SU-DHL-6 (cell line): ENCODE results near the gene MYL9.

Source experiments
- H2AFZ ChIP-seq: fragments of 200-600 bp; sonication (generic); 2 replicates; pipeline ENCODE4 v1.6.1; 2014; ENCODE audit warnings: low read depth, mild to moderate bottlenecking, moderate library complexity, mixed read lengths, antibody characterized with exemption, low read length; ENCODE audit not compliant: severe bottlenecking
- H3F3A ChIP-seq: fragments of 200-600 bp; shearing (Covaris generic); 2 replicates; pipeline ENCODE4 v1.6.0; 2016; ENCODE audit warnings: antibody characterized with exemption, mild to moderate bottlenecking; ENCODE audit not compliant: insufficient read depth
- H3K27ac ChIP-seq: fragments of 200-600 bp; sonication (generic); 2 replicates; pipeline ENCODE4 v1.5.1; 2016; ENCODE audit warnings: low read depth, mild to moderate bottlenecking, low read length, moderate library complexity, mixed read lengths
- H3K27me3 ChIP-seq: fragments of 200-600 bp; sonication (generic), shearing (Covaris generic); 2 replicates; pipeline ENCODE4 v1.6.0; 2014; ENCODE audit warnings: mild to moderate bottlenecking, low read length
- H3K36me3 ChIP-seq: fragments of 200-600 bp; sonication (generic); 2 replicates; pipeline ENCODE4 v1.6.1; 2014; ENCODE audit warnings: mild to moderate bottlenecking, low read length, mixed read lengths
- H3K4me2 ChIP-seq: fragments of 300-600, 200-600 bp; shearing (Covaris generic), sonication (generic); 2 replicates; pipeline ENCODE4 v1.6.0; 2014; ENCODE audit warnings: low read length, low read depth, mild to moderate bottlenecking; ENCODE audit not compliant: poor library complexity, severe bottlenecking
- H3K4me3 ChIP-seq: fragments of 200-600 bp; sonication (generic); 2 replicates; pipeline ENCODE4 v1.5.1; 2014; ENCODE audit warnings: antibody characterized with exemption, low read length, mild to moderate bottlenecking, mixed read lengths; ENCODE audit not compliant: insufficient read depth, poor library complexity, severe bottlenecking
- H3K79me2 ChIP-seq: fragments of 200-600 bp; sonication (generic); 2 replicates; pipeline ENCODE4 v1.6.1; 2014; ENCODE audit warnings: mild to moderate bottlenecking, low read length, moderate library complexity; ENCODE audit not compliant: insufficient read depth
- H3K9ac ChIP-seq: fragments of 200-600 bp; sonication (generic); 2 replicates; pipeline ENCODE4 v1.7.0; 2014; ENCODE audit warnings: mild to moderate bottlenecking, low read length
- H3K9me2 ChIP-seq: fragments of 200-600 bp; sonication (generic); replicated peaks from 2 replicates; pipeline ENCODE4 v1.6.1; 2014; ENCODE audit warnings: low read length; ENCODE audit not compliant: insufficient read depth
- H3K9me3 ChIP-seq: fragments of 200-600 bp; sonication (generic); 2 replicates; pipeline ENCODE4 v1.6.1; 2014; ENCODE audit warnings: low read length, mixed read lengths; ENCODE audit not compliant: insufficient read depth
- H4K20me1 ChIP-seq: fragments of 200-600 bp; sonication (generic); 2 replicates; pipeline ENCODE4 v1.6.1; 2014; ENCODE audit warnings: low read depth, mild to moderate bottlenecking, antibody characterized with exemption, low read length, moderate library complexity, mixed read lengths
- CTCF ChIP-seq: fragments of 200-600 bp; sonication (generic); IDR thresholded peaks from one replicate; pipeline ENCODE4 v1.5.1; 2017; ENCODE audit warnings: antibody characterized with exemption, mild to moderate bottlenecking, low read length, moderate library complexity; ENCODE audit not compliant: insufficient read depth, poor library complexity, severe bottlenecking
- EZH2phosphoT487 ChIP-seq: fragments of 200-600 bp; sonication (generic), shearing (Covaris generic); conservative IDR thresholded peaks from 2 replicates; pipeline ENCODE4 v1.6.1; 2018; ENCODE audit warnings: mild to moderate bottlenecking, antibody characterized with exemption, low read length, moderate library complexity, mixed read lengths

MYL9 gene

GRCh38 chr20:36523341-36523740 lies 18.0 kb upstream of the MYL9 start:
- no peak overlapping the region for H3K27ac ChIP-seq
- no peaks in the 10 kb centered on the region for H3K79me2 ChIP-seq
- no peaks in the 10 kb centered on the region for H3K36me3 ChIP-seq

GRCh38 chr20:36525620-36526365 lies 15.5 kb upstream of the MYL9 start:
- Histone ChIP-seq H3K9ac (no peak overlapping the region), H3K9me2 (no peaks in the 10 kb centered on the region), H3K79me2 (no peaks in the 10 kb centered on the region), H3F3A (no peaks in the 10 kb centered on the region), H3K27ac (no peak overlapping the region), H4K20me1 (no peaks in the 10 kb centered on the region), H3K9me3 (no peaks in the 10 kb centered on the region), H3K36me3 (no peaks in the 10 kb centered on the region), H3K27me3 (no peaks in the 10 kb centered on the region), H2AFZ (no peak overlapping the region), H3K4me3 (no peak overlapping the region), H3K4me2 (no peak overlapping the region)
- TF ChIP-seq EZH2phosphoT487 = no peak
- TF ChIP-seq CTCF = no peak

More at GRCh38 chr20:36523341-36523740, 18.0 kb upstream of the MYL9 start:
- Histone ChIP-seq H3F3A (no peaks in the 10 kb centered on the region), H3K4me3 (no peak overlapping the region), H3K9ac (no peak overlapping the region), H3K9me2 (no peaks in the 10 kb centered on the region), H3K4me2 (no peak overlapping the region), H3K9me3 (no peaks in the 10 kb centered on the region), H4K20me1 (no peaks in the 10 kb centered on the region), H3K27me3 (no peaks in the 10 kb centered on the region), H2AFZ (no peak overlapping the region)
- TF ChIP-seq CTCF (no peak), EZH2phosphoT487 (no peak)

GRCh38 chr20:36526521-36527011 lies 14.8 kb upstream of the MYL9 start:
- Histone ChIP-seq H3K4me3 (no peak overlapping the region), H2AFZ (no peak overlapping the region), H3K27me3 (no peaks in the 10 kb centered on the region), H4K20me1 (no peaks in the 10 kb centered on the region), H3F3A (no peaks in the 10 kb centered on the region), H3K36me3 (no peaks in the 10 kb centered on the region), H3K9me2 (no peaks in the 10 kb centered on the region), H3K27ac (no peak overlapping the region), H3K4me2 (no peak overlapping the region), H3K9ac (no peak overlapping the region), H3K9me3 (no peaks in the 10 kb centered on the region), H3K79me2 (no peaks in the 10 kb centered on the region)
- TF ChIP-seq EZH2phosphoT487 = no peak
- TF ChIP-seq CTCF = no peak
